ENCODE data around the gene VSNL1.

VSNL1 gene

GRCh38 chr2:17600556-17601204 lies 60.2 kb downstream of the VSNL1 start:
- Histone ChIP-seq H3K36me3 (replicated peaks) (no peaks in the 10 kb centered on the region), H3K4me3 (ENCODE audit: low read depth, low read length) (no peak overlapping the region), H3K27me3 (replicated peaks) (no peaks in the 10 kb centered on the region), H3K27ac (no peak overlapping the region)
- in situ Hi-C loops (cut with HindIII; ENCODE audit: low pct_ligation_motif_present, low sequenced_read_pairs) = no loop called here
- no peak for TF ChIP-seq CTCF (IDR thresholded peaks at IDR 0.05; ENCODE audit: low read depth, low read length, missing control alignments)
- DNase-seq = no peak

GRCh38 chr2:17604050-17604449 lies 63.6 kb downstream of the VSNL1 start:
- no peak for TF ChIP-seq CTCF (IDR thresholded peaks at IDR 0.05; ENCODE audit: low read depth, low read length, missing control alignments)
- no peak for DNase-seq
- Histone ChIP-seq H3K27me3 (replicated peaks) (no peaks in the 10 kb centered on the region), H3K36me3 (replicated peaks) (no peaks in the 10 kb centered on the region), H3K27ac (no peak overlapping the region), H3K4me3 (ENCODE audit: low read depth, low read length) (no peak overlapping the region)
- in situ Hi-C loops (cut with HindIII; ENCODE audit: low pct_ligation_motif_present, low sequenced_read_pairs) = no loop called here

- H3K27me3 ChIP-seq (replicated peaks) = no peaks in the 10 kb centered on the region
- DNase-seq = no peak
- no peak overlapping the region for H3K27ac ChIP-seq
- H3K4me3 ChIP-seq (ENCODE audit: low read depth, low read length) = no peak overlapping the region
- H3K36me3 ChIP-seq (replicated peaks) = no peaks in the 10 kb centered on the region
- in situ Hi-C loops (cut with HindIII; ENCODE audit: low pct_ligation_motif_present, low sequenced_read_pairs) = no loop called here
- no peak for TF ChIP-seq CTCF (IDR thresholded peaks at IDR 0.05; ENCODE audit: low read depth, low read length, missing control alignments)
Measured at GRCh38 chr2:17605696-17606095, 65.2 kb downstream of the VSNL1 start.

- Histone ChIP-seq H3K36me3 (replicated peaks) (no peaks in the 10 kb centered on the region), H3K27me3 (replicated peaks) (no peaks in the 10 kb centered on the region), H3K27ac (no peak overlapping the region), H3K4me3 (ENCODE audit: low read depth, low read length) (no peak overlapping the region)
- no peak for DNase-seq
- no peak for TF ChIP-seq CTCF (IDR thresholded peaks at IDR 0.05; ENCODE audit: low read depth, low read length, missing control alignments)
- in situ Hi-C loops (cut with HindIII; ENCODE audit: low pct_ligation_motif_present, low sequenced_read_pairs) = no loop called here
Measured at GRCh38 chr2:17606851-17607250, 66.4 kb downstream of the VSNL1 start.

- Histone ChIP-seq H3K4me3 (ENCODE audit: low read depth, low read length) (no peak overlapping the region), H3K27me3 (replicated peaks) (no peaks in the 10 kb centered on the region), H3K36me3 (replicated peaks) (no peaks in the 10 kb centered on the region), H3K27ac (no peak overlapping the region)
- no peak for DNase-seq
- in situ Hi-C loops (cut with HindIII; ENCODE audit: low pct_ligation_motif_present, low sequenced_read_pairs) = no loop called here
- TF ChIP-seq CTCF (IDR thresholded peaks at IDR 0.05; ENCODE audit: low read depth, low read length, missing control alignments) = no peak
Measured at GRCh38 chr2:17607379-17607778, 66.9 kb downstream of the VSNL1 start.

GRCh38 chr2:17608251-17608650 lies 67.8 kb downstream of the VSNL1 start:
- TF ChIP-seq CTCF (IDR thresholded peaks at IDR 0.05; ENCODE audit: low read depth, low read length, missing control alignments) = no peak
- Histone ChIP-seq H3K27ac (no peak overlapping the region), H3K4me3 (ENCODE audit: low read depth, low read length) (no peak overlapping the region), H3K27me3 (replicated peaks) (no peaks in the 10 kb centered on the region), H3K36me3 (replicated peaks) (no peaks in the 10 kb centered on the region)
- in situ Hi-C loops (cut with HindIII; ENCODE audit: low pct_ligation_motif_present, low sequenced_read_pairs) = no loop called here
- no peak for DNase-seq

All from brain microvascular endothelial cell (primary cell).